Measurements from ENCODE around the gene MPZL3. TPM values are rescaled to one million over a fixed set of nuclear protein-coding genes. Genes with fewer than 3 reads are reported as not detected.

The MPZL3 gene
- total RNA-seq, 4 donors from 2014 or later = 0.42 to 0.52 (median 0.48) TPM

- Histone ChIP-seq H3K4me3 (no peak overlapping the region), H3K4me1 (peaks cover 0 to 10% (median 4%) of the 10 kb centered on the region in 4 donors), H3K36me3 (no peaks in the 10 kb centered on the region), H3K9me3 (no peaks in the 10 kb centered on the region), H3K27me3 (peaks cover 0 to 63% (median 4%) of the 10 kb centered on the region in 4 donors), H3K27ac (replicated peaks in 1 of 4) (no peak overlapping the region)
- intact Hi-C loops (cut with DNase I) = no loop called here
- TF ChIP-seq EP300 (IDR thresholded peaks at IDR 0.05) = no peak
- no peak for TF ChIP-seq POLR2A (IDR thresholded peaks at IDR 0.05; ENCODE audit: low read depth)
- TF ChIP-seq, protein P1, sequence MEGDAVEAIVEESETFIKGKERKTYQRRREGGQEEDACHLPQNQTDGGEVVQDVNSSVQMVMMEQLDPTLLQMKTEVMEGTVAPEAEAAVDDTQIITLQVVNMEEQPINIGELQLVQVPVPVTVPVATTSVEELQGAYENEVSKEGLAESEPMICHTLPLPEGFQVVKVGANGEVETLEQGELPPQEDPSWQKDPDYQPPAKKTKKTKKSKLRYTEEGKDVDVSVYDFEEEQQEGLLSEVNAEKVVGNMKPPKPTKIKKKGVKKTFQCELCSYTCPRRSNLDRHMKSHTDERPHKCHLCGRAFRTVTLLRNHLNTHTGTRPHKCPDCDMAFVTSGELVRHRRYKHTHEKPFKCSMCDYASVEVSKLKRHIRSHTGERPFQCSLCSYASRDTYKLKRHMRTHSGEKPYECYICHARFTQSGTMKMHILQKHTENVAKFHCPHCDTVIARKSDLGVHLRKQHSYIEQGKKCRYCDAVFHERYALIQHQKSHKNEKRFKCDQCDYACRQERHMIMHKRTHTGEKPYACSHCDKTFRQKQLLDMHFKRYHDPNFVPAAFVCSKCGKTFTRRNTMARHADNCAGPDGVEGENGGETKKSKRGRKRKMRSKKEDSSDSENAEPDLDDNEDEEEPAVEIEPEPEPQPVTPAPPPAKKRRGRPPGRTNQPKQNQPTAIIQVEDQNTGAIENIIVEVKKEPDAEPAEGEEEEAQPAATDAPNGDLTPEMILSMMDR (IDR thresholded peaks at IDR 0.05) = no peak
- TF ChIP-seq POLR2AphosphoS5 (IDR thresholded peaks at IDR 0.05) = no peak
- 64% methylated on average over 4 of the region's 4 CpGs for WGBS
- no peak for DNase-seq (ENCODE audit: extremely low spot score)
These were observed 15.3 kb upstream of the MPZL3 start for GRCh38 chr11:118267486-118267885.

DNA sequence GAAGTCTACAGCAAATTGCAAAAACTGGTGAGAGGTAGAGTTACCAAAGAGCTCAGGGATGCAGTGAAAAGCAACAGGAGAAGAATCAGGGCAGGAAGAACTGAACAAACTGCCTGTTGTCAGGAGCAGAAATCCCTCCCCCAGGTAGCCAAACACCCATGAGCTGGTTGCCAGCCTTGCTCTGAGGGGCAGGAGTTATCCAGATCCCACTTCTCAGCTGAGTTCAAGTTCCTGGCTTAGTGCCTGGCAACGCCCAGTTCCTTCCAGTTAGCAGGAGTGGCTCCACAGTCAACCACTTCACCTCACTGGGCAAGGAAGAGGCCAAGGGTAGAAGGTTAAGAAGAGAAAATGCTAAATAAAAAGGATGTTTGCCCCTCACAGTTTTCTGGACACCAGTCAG is 13.8 kb upstream of the MPZL3 start:
- Histone ChIP-seq H3K27me3 (peaks cover 0 to 66% (median 9%) of the 10 kb centered on the region in 4 donors), H3K9me3 (no peaks in the 10 kb centered on the region), H3K27ac (replicated peaks in 1 of 4) (peak overlapping the region in 2 of 4 donors; percentile 28 to 51), H3K4me3 (no peak overlapping the region), H3K4me1 (peaks cover 0 to 14% (median 4%) of the 10 kb centered on the region in 4 donors), H3K36me3 (no peaks in the 10 kb centered on the region)
- 67% methylated on average over 1 of the region's 1 CpG for WGBS
- TF ChIP-seq EP300 (IDR thresholded peaks at IDR 0.05) = no peak
- peak; percentile 51 to 54 for TF ChIP-seq POLR2AphosphoS5 (IDR thresholded peaks at IDR 0.05)
- intact Hi-C loops (cut with DNase I) = no loop called here
- no peak for DNase-seq (ENCODE audit: extremely low spot score)

- intact Hi-C loops (cut with DNase I) = no loop called here
- Histone ChIP-seq H3K9me3 (no peaks in the 10 kb centered on the region), H3K4me1 (peaks cover 0 to 14% (median 4%) of the 10 kb centered on the region in 4 donors), H3K27me3 (peaks cover 0 to 63% (median 9%) of the 10 kb centered on the region in 4 donors), H3K27ac (replicated peaks in 1 of 4) (peak overlapping the region in 3 of 4 donors; percentile 5 to 28 (median 18)), H3K36me3 (no peaks in the 10 kb centered on the region), H3K4me3 (peak overlapping the region; percentile 34 to 48 (median 43))
- TF ChIP-seq, protein P1 (IDR thresholded peaks at IDR 0.05) = no peak
- no peak for TF ChIP-seq POLR2A (IDR thresholded peaks at IDR 0.05; ENCODE audit: low read depth)
- WGBS = 64% methylated on average over 13 of the region's 13 CpGs
- DNase-seq (ENCODE audit: extremely low spot score) = no peak
These were observed 12.7 kb upstream of the MPZL3 start for GRCh38 chr11:118264569-118265465.

DNA sequence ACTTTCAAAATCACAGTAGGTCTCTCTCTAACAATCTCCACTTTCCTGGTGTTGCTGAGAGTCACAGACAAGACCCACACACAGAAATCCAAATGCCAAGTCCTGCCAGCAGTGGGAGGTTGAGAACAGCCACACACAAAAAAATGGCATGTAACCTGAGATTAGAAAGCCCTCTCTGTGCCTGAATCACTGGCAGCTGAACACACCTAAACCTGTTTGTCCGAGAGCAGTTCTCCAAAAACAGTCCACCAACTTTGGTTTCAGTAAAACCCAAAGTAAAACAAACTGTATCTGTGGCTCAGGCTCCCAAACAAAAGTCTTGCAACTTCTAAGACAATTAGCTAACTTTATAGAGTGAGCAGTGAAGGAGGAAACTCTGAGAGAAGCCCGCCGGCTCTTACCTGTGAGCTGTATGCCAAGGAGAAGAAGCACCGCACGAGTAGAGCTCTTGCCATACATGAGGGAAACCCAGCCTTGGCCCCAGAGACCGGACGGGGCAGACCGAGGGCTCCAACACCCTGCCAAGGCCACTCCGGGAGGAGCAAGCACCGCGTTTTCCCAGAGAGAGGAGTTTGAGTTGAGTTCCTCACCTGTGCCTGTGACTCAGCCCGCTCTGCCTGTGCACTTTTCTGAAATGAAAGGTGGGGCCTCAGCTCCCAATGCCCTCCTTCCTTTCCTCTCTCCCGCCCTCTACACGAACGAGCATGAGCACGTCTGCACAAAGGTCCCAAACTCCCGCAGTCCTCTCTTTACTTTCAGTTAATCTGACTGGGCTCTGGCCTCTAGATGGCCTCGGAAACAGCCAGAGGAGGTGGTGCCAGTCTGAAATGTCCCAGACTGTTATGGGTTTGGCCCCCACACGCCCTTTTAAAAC is 11.8 kb upstream of the MPZL3 start, which contains the start of gene MPZL2:
MPZL2 (minus strand) TSS at position 603 of the 874 bp plus-strand sequence; CDS start at position 459, 144 bp downstream.
- H3K27me3 ChIP-seq = peaks cover 0 to 61% (median 9%) of the 10 kb centered on the region in 4 donors
- intact Hi-C loops (cut with DNase I) = no loop called here
- WGBS = 16% methylated on average over 15 of the region's 19 CpGs
- DNase-seq (ENCODE audit: extremely low spot score) = no peak
- peak within 1 kb of the TSS; percentile 34 to 48 (median 43) for H3K4me3 ChIP-seq
- H3K27ac ChIP-seq (replicated peaks in 1 of 4) = peak within 1 kb of the TSS in 3 of 4 donors; percentile 4 to 38 (median 13)
- peak in 1 of 2 donors; percentile 58 for TF ChIP-seq POLR2AphosphoS5 (IDR thresholded peaks at IDR 0.05)
- TF ChIP-seq, protein P1 (IDR thresholded peaks at IDR 0.05) = no peak
- H3K4me1 ChIP-seq = peaks cover 0 to 14% (median 4%) of the 10 kb centered on the region in 4 donors
- H3K36me3 ChIP-seq = no peaks in the 10 kb centered on the region
- H3K9me3 ChIP-seq = no peaks in the 10 kb centered on the region
